Sigmoid colon (tissue), 7 donors: ENCODE measurements around the gene PCK2. TPM values are rescaled to one million over a fixed set of nuclear protein-coding genes. Genes with fewer than 3 reads are reported as not detected.

ENCODE experiments used
- DNase-seq: peaks from one replicate; pipeline ENCODE4 v3.0.0-alpha.2; 2019
- H3K27ac ChIP-seq, 4 donors: fragments of 200-600 bp; sonication (generic); one replicate each; pipeline ENCODE4 v1.5.1; 2016 to 2019; ENCODE audit warnings: mild to moderate bottlenecking in 1 of 4
- H3K27me3 ChIP-seq, 3 donors: fragments of 200-600 bp; sonication (generic); one replicate each; pipeline ENCODE4 v1.5.1; 2019; ENCODE audit warnings: mild to moderate bottlenecking in 1 of 3
- H3K36me3 ChIP-seq, 4 donors: fragments of 200-600 bp; sonication (generic); one replicate each; pipeline ENCODE4 v1.5.1; 2016 to 2019
- H3K4me1 ChIP-seq, 4 donors: fragments of 200-600 bp; sonication (generic); one replicate each; pipeline ENCODE4 v1.5.1; 2017 to 2019
- H3K4me3 ChIP-seq, 4 donors: fragments of 200-600 bp; sonication (generic); one replicate each; pipeline ENCODE4 v1.5.1; 2017 to 2019; ENCODE audit warnings: mild to moderate bottlenecking in 2 of 4, moderate library complexity in 1 of 4
- H3K9me3 ChIP-seq, 4 donors: fragments of 200-600 bp in 3 of 4; sonication (generic) in 3 of 4; one replicate each; pipeline versions ENCODE4 v1.5.1 to v1.6.1; 2013 to 2019
- EP300 ChIP-seq, 4 donors: sonication (generic); formaldehyde crosslinking; IDR thresholded peaks; one replicate each; pipeline ENCODE4 v1.6.1; 2017; ENCODE audit warnings: antibody characterized with exemption in 4 of 4
- POLR2A ChIP-seq, 2 donors: fragments of 450-650 bp; IDR thresholded peaks; one replicate each; pipeline ENCODE4 v1.6.1; 2016; ENCODE audit warnings: antibody characterized with exemption in 2 of 2, mild to moderate bottlenecking in 2 of 2, moderate library complexity in 2 of 2
- POLR2AphosphoS5 ChIP-seq, 4 donors: sonication (generic); formaldehyde crosslinking; IDR thresholded peaks; one replicate each; pipeline ENCODE4 v1.6.1; 2017; ENCODE audit warnings: antibody characterized with exemption in 4 of 4
- WGBS, 2 donors: extraction: QIAGEN DNeasy Blood & Tissue Kit; methylation state at CpG; one replicate each; pipeline ENCODE4 v1.1.7; 2013; 5-methylcytosine and 5-hydroxymethylcytosine counted together
- intact Hi-C: fragments of 100-400 bp; cut with DNase I; formaldehyde crosslinking; loops from one replicate; pipeline ENCODE4 v1.15.1; 2023
- polyA plus RNA-seq, 3 donors: library from polyadenylated mRNA; stranded (reverse); fragments of 200-250 nt; gene quantifications; one replicate each; pipeline ENCODE4 v1.2.3, GENCODE V29; 2013
- total RNA-seq, 4 donors: library from RNA; depleted of rRNA; stranded (reverse); fragments of >200 nt; gene quantifications; one replicate each; pipeline ENCODE4 v1.1.0, GENCODE V29; 2016
- TF ChIP-seq, protein P1 (sequence below), 4 experiments: fragments of 450-650 bp in 3 of 4; fragments of 200-600 bp in 1 of 4; IDR thresholded peaks; one replicate each; pipeline ENCODE4 v1.5.1; 2016 to 2019; ENCODE audit warnings: antibody characterized with exemption in 4 of 4, mild to moderate bottlenecking in 3 of 4, moderate library complexity in 2 of 4
- donor health status: healthy with polysubstance abuse.
- donor health status: Bipolar disorder and iron deficiency.
- donor health status: healthy.

PCK2 gene
- total and polyA plus RNA-seq, 7 donors: 7.1 to 109 (median 12.2) TPM

DNA sequence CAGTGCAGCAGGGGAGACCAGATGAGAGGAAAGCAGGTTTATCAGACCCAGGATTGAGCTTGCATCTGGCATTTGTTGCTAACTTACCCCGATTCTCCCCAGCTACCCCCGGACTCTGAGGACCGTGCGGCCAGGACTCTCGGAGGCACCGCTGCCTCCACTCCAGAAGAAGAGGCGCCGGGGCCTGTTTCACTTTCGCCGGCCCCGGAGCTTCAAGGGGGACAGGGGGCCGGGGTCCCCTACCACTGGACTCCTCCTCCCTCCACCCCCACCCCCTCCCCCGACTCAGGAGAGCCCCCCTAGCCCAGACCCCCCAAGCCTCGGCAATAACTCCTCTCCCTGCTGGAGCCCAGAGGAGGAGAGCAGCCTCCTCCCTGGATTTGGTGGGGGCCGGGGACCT is 29.3 kb upstream of the PCK2 start:
- no peak for DNase-seq
- Histone ChIP-seq H3K36me3 (no peaks in the 10 kb centered on the region), H3K27me3 (no peaks in the 10 kb centered on the region), H3K9me3 (no peaks in the 10 kb centered on the region), H3K27ac (no peak overlapping the region), H3K4me3 (no peak overlapping the region), H3K4me1 (no peaks in the 10 kb centered on the region)
- intact Hi-C loops: no loop called here
- WGBS, 2 donors: 91 to 93% methylated on average over 15 of the region's 15 CpGs
- TF ChIP-seq POLR2A (IDR thresholded peaks at IDR 0.05) (no peak), POLR2AphosphoS5 (IDR thresholded peaks at IDR 0.05) (no peak), EP300 (IDR thresholded peaks at IDR 0.05) (no peak)
- TF ChIP-seq, protein P1, sequence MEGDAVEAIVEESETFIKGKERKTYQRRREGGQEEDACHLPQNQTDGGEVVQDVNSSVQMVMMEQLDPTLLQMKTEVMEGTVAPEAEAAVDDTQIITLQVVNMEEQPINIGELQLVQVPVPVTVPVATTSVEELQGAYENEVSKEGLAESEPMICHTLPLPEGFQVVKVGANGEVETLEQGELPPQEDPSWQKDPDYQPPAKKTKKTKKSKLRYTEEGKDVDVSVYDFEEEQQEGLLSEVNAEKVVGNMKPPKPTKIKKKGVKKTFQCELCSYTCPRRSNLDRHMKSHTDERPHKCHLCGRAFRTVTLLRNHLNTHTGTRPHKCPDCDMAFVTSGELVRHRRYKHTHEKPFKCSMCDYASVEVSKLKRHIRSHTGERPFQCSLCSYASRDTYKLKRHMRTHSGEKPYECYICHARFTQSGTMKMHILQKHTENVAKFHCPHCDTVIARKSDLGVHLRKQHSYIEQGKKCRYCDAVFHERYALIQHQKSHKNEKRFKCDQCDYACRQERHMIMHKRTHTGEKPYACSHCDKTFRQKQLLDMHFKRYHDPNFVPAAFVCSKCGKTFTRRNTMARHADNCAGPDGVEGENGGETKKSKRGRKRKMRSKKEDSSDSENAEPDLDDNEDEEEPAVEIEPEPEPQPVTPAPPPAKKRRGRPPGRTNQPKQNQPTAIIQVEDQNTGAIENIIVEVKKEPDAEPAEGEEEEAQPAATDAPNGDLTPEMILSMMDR (IDR thresholded peaks at IDR 0.05): no peak

DNA sequence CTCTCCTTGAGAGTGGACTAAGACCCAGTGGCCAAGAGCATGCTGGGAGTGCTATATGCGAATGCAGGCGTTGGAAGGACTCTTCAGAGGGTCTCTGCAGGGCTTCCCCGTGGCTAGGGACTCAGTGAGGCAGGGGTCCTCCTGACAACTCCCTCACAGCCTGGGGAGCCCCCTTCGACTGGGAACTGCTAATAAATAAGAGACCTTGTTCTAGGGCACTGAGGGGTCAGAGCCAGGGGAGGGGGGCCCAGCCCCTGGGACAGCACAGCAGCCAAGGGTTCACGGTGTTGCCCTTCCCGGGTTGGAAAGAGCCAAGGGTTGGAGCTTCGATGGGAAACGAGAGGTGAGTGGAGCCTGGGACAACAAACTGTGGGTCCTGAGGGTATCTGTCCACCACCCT is 28.7 kb upstream of the PCK2 start:
- no peaks in the 10 kb centered on the region for H3K9me3 ChIP-seq
- H3K4me3 ChIP-seq: no peak overlapping the region
- no peaks in the 10 kb centered on the region for H3K36me3 ChIP-seq
- intact Hi-C loops: no loop called here
- H3K27me3 ChIP-seq: no peaks in the 10 kb centered on the region
- H3K4me1 ChIP-seq: no peaks in the 10 kb centered on the region
- WGBS, 2 donors: 83 to 87% methylated on average over 8 of the region's 8 CpGs
- H3K27ac ChIP-seq: no peak overlapping the region
- DNase-seq: no peak
- TF ChIP-seq EP300 (IDR thresholded peaks at IDR 0.05) (no peak), POLR2AphosphoS5 (IDR thresholded peaks at IDR 0.05) (no peak), POLR2A (IDR thresholded peaks at IDR 0.05) (no peak)
- TF ChIP-seq, protein P1 (IDR thresholded peaks at IDR 0.05): no peak

DNA sequence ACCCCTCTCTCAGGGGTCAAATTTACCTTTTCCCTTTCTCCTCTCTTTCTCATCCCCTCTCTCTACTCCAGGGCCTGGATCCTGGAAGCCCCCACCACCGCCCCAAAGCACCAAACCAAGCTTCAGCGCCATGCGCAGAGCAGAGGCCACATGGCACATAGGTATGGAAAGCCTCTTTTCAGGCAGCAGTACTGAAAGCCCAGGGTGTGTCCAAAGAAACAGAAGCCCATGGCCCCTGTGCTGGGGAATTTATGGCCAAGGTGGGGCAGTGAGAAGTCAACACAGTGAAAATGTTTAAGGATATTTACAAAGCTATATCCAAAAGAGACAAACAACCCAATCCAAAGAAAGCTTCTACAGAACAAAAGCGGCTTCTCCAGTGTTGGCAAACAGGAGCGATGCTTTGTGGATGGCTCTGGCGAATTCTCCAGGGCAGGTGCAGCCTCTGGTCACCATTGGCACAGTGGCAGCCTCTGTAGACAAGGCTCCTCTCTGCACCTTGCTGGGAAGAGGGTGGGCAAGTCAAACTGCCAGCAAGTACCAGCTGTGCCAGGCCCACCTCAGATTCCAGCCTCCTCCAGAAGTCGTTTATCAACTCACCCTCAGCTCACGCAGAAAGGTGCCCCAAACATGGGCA is 27.5 kb upstream of the PCK2 start:
- WGBS, 2 donors: 23 to 72% methylated on average over 8 of the region's 8 CpGs
- TF ChIP-seq POLR2AphosphoS5 (IDR thresholded peaks at IDR 0.05) (no peak), EP300 (IDR thresholded peaks at IDR 0.05) (no peak), POLR2A (IDR thresholded peaks at IDR 0.05) (no peak)
- TF ChIP-seq, protein P1 (IDR thresholded peaks at IDR 0.05): no peak
- no peaks in the 10 kb centered on the region for H3K36me3 ChIP-seq
- H3K27me3 ChIP-seq: no peaks in the 10 kb centered on the region
- no peak overlapping the region for H3K4me3 ChIP-seq
- peaks cover 0 to 6% (median 5%) of the 10 kb centered on the region in 4 donors for H3K4me1 ChIP-seq
- intact Hi-C loops: no loop called here
- H3K27ac ChIP-seq: no peak overlapping the region
- no peaks in the 10 kb centered on the region for H3K9me3 ChIP-seq
- peak; percentile 44 for DNase-seq

DNA sequence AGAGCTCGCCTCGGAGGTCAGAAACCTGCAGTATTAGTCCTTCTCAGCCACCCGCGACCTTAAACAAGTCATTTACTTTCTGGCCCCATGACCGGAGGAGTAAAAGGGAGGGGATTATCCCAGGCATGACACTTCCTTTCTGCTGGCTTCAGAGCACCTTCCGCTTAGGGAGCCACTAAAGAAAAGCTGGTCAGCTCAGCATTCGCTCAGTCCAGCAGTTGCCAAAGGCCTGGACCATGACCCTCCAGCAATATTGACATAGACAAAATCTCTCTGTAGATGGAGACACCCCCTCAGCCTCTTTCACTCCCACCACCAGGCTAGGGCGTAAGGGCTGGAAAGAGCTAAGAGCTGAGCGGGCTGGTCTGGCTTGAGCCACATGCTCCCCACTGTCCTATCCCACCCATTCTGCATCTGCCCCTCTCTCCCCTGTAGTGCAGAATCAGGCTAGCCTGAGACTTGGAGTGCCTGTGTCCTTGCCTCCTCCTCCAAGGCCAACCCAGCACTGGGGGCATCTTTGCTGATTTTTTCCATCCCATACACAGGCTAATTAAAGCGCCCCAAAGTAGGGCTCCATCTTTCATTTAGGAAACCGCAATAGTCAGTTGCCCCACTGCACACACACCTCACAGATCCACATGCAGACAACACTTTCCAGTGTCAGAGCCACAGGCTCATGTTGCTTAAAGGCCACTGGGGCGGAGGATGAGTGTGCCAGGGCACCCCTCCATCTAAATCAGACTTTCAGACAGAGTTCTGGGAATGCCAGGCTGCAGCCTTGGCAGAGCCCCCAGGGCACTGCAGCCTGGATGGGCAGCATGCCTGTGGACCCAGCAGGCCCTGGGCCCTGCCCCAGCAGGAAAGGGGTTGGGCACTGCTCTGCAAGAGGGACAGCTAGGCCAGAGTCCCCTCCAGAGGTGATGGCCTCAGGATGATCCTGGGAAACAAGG is 26.7 kb upstream of the PCK2 start:
- Histone ChIP-seq H3K4me3 (no peak overlapping the region), H3K27me3 (peaks cover 0 to 2% (median 0%) of the 10 kb centered on the region in 3 donors), H3K27ac (no peak overlapping the region), H3K36me3 (no peaks in the 10 kb centered on the region), H3K9me3 (no peaks in the 10 kb centered on the region), H3K4me1 (peaks cover 0 to 14% (median 13%) of the 10 kb centered on the region in 4 donors)
- WGBS, 2 donors: 55 to 84% methylated on average over 12 of the region's 12 CpGs
- DNase-seq: peak; percentile 40
- intact Hi-C loops: no loop called here
- TF ChIP-seq EP300 (IDR thresholded peaks at IDR 0.05): no peak
- TF ChIP-seq POLR2AphosphoS5 (IDR thresholded peaks at IDR 0.05): no peak
- TF ChIP-seq, protein P1 (IDR thresholded peaks at IDR 0.05): no peak
- no peak for TF ChIP-seq POLR2A (IDR thresholded peaks at IDR 0.05)
